Stimulated activated CD4-positive, alpha-beta T cell treated with anti-CD3 and anti-CD28 coated beads, Interleukin-15, amount 100 ng/mL, for 48 hours (primary cell): ENCODE data around the gene NAT14.
A peak's percentile ranks its signal among the peaks of the same experiment; 100 is the strongest.

ENCODE experiments used
- DNase-seq, 2 donors: peaks; one replicate each; pipeline ENCODE4 v3.0.0-alpha.2; 2020; ENCODE audit warnings: low read depth in 2 of 2

NAT14 gene

GRCh38 chr19:55471266-55471665, 13.7 kb upstream of the NAT14 start:
- no peak for DNase-seq

- no peak for DNase-seq
These were observed 12.5 kb upstream of the NAT14 start for GRCh38 chr19:55472463-55472862.

- DNase-seq = no peak
These were observed 11.6 kb upstream of the NAT14 start for GRCh38 chr19:55473225-55474012.

GRCh38 chr19:55474269-55475265, 10.4 kb upstream of the NAT14 start:
- no peak for DNase-seq

- DNase-seq = peak; percentile 97 to 99
These were observed 8.8 kb upstream of the NAT14 start, which contains the start of gene ZNF628 for GRCh38 chr19:55476100-55476775. Gene ZNF628 (plus strand): TSS chr19:55476617. CDS start chr19:55479911, 3,294 bp downstream.

GRCh38 chr19:55477905-55478304, 7.1 kb upstream of the NAT14 start:
- no peak for DNase-seq

GRCh38 chr19:55478364-55478763, 6.6 kb upstream of the NAT14 start:
- DNase-seq = no peak

- no peak for DNase-seq
These were observed 5.9 kb upstream of the NAT14 start for GRCh38 chr19:55479045-55479444.

- no peak for DNase-seq
These were observed 5.3 kb upstream of the NAT14 start for GRCh38 chr19:55479451-55480230.

- DNase-seq = no peak
These were observed 3.7 kb upstream of the NAT14 start for GRCh38 chr19:55481148-55481793.

GRCh38 chr19:55481794-55482155, 3.2 kb upstream of the NAT14 start:
- no peak for DNase-seq

GRCh38 chr19:55482156-55482961, 2.6 kb upstream of the NAT14 start:
- no peak for DNase-seq

- no peak for DNase-seq
These were observed 1.9 kb upstream of the NAT14 start for GRCh38 chr19:55482967-55483705.

GRCh38 chr19:55483706-55484592, 1.0 kb upstream of the NAT14 start:
- no peak for DNase-seq

- DNase-seq = no peak
These were observed 537 bp downstream of the NAT14 start for GRCh38 chr19:55485439-55486011.

GRCh38 chr19:55486043-55486970, 1.3 kb downstream of the NAT14 start:
- DNase-seq = no peak
